Measurements from ENCODE around the gene CD163L1. TPM values are rescaled to one million over a fixed set of nuclear protein-coding genes. Genes with fewer than 3 reads are reported as not detected.

CD163L1 gene
- total RNA-seq, 1 experiment from 2014 or later, result 27.0 TPM

Other genes with a start within 250 kb of the CD163L1 start
- not detected for gene ACSM4, start 140.1 kb downstream of the CD163L1 start, total RNA-seq (2021; ENCODE audit: unreplicated experiment)
- gene CD163, start 59.6 kb upstream of the CD163L1 start, total RNA-seq (2021; ENCODE audit: unreplicated experiment), result 1.4 TPM
- not detected for gene APOBEC1, start 221.8 kb upstream of the CD163L1 start, total RNA-seq (2021; ENCODE audit: unreplicated experiment)

Measured in HCT116 (cell line).